AG09309 (cell line): ENCODE results near the gene EPHA8.

ENCODE experiments used
- DNase-seq: peaks from one replicate; pipeline ENCODE4 v3.0.0-alpha.2; 2010; ENCODE audit warnings: low read depth
- H3K4me3 ChIP-seq: 2 replicates; pipeline ENCODE4 v1.5.1; 2011; ENCODE audit warnings: mild to moderate bottlenecking, low read depth, low read length, moderate library complexity; ENCODE audit not compliant: control insufficient read depth
- CTCF ChIP-seq: IDR thresholded peaks from 2 replicates; pipeline ENCODE4 v1.5.1; 2011; ENCODE audit warnings: mild to moderate bottlenecking, low read depth, low read length, inconsistent platforms; ENCODE audit not compliant: insufficient read depth, control insufficient read depth; ENCODE audit errors: missing control alignments

The EPHA8 gene

GRCh38 chr1:22651941-22652856, 88.9 kb downstream of the EPHA8 start:
- no peak for TF ChIP-seq CTCF
- no peak for DNase-seq
- H3K4me3 ChIP-seq = no peak overlapping the region

GRCh38 chr1:22652881-22653316, 89.6 kb downstream of the EPHA8 start, which contains the start of gene C1QB:
Gene C1QB (plus strand): TSS chr1:22653236. CDS start chr1:22659463, 6,227 bp downstream.
- no peak within 1 kb of the TSS for H3K4me3 ChIP-seq
- no peak for DNase-seq
- TF ChIP-seq CTCF = no peak
